CD8-positive, alpha-beta memory T cell (primary cell): ENCODE measurements around the gene KLHDC7B. TPM values are rescaled to one million over a fixed set of nuclear protein-coding genes. Genes with fewer than 3 reads are reported as not detected.
"Not testable (repeated sequence)": the region's sequence is repeated elsewhere in the genome, so short reads cannot be mapped to it uniquely, and the experiment has no call there.

Source experiments
- CTCF ChIA-PET: fragments of 350-600 bp; sonication (Branson Sonifier 250); formaldehyde crosslinking; loops from one replicate; lab custom pipeline; 2021; ENCODE audit warnings: antibody characterized with exemption; lab: Charles Lee
- POLR2A ChIA-PET: fragments of 350-600 bp; sonication (Branson Sonifier 250); formaldehyde crosslinking; loops from one replicate; lab custom pipeline; 2021; ENCODE audit warnings: antibody characterized with exemption; lab: Charles Lee
- DNase-seq, 5 donors: peaks; one replicate each; pipeline versions ENCODE4 v3.0.0 to v3.0.0-alpha.2; 2020 to 2022; ENCODE audit warnings: mixed read lengths in 1 of 5
- H3K27ac ChIP-seq: one replicate; pipeline ENCODE4 v1.7.0; 2013; ENCODE audit warnings: low read depth, mild to moderate bottlenecking, low read length, moderate library complexity
- H3K27me3 ChIP-seq: 2 replicates; pipeline ENCODE4 v1.7.0; 2013; ENCODE audit warnings: low read length, mild to moderate bottlenecking; ENCODE audit not compliant: insufficient read depth, poor library complexity, severe bottlenecking
- H3K36me3 ChIP-seq: 2 replicates; pipeline ENCODE4 v1.7.0; 2013; ENCODE audit warnings: mild to moderate bottlenecking, low read length, moderate library complexity; ENCODE audit not compliant: insufficient read depth
- H3K4me1 ChIP-seq: 2 replicates; pipeline ENCODE4 v1.7.0; 2013; ENCODE audit warnings: mild to moderate bottlenecking, low read length, moderate library complexity; ENCODE audit not compliant: insufficient read depth
- H3K4me3 ChIP-seq: 2 replicates; pipeline ENCODE4 v1.7.0; 2013; ENCODE audit warnings: mild to moderate bottlenecking, low read length
- H3K9me3 ChIP-seq: 2 replicates; pipeline ENCODE4 v1.7.0; 2013; ENCODE audit warnings: mild to moderate bottlenecking, low read length
- H3K27ac Mint-ChIP-seq, 8 donors: one replicate each; pipeline ENCODE4 v1.8.0; 2020 to 2021; ENCODE audit warnings: mixed read lengths in 8 of 8, mild to moderate bottlenecking in 6 of 8, inconsistent platforms in 3 of 8, moderate library complexity in 3 of 8
- H3K27me3 Mint-ChIP-seq, 2 donors: one replicate each; pipeline ENCODE4 v1.8.0; 2020 to 2021; ENCODE audit warnings: mixed read lengths in 2 of 2, mild to moderate bottlenecking in 1 of 2, moderate library complexity in 1 of 2
- H3K36me3 Mint-ChIP-seq, 3 donors: one replicate each; pipeline ENCODE4 v1.8.0; 2020 to 2021; ENCODE audit warnings: mixed read lengths in 3 of 3, inconsistent platforms in 1 of 3, mild to moderate bottlenecking in 1 of 3
- H3K4me1 Mint-ChIP-seq, 3 donors: one replicate each; pipeline ENCODE4 v1.8.0; 2020 to 2021; ENCODE audit warnings: mixed read lengths in 3 of 3, inconsistent platforms in 1 of 3, mild to moderate bottlenecking in 1 of 3
- H3K4me3 Mint-ChIP-seq, 7 donors: one replicate each; pipeline ENCODE4 v1.8.0; 2020 to 2021; ENCODE audit warnings: mixed read lengths in 7 of 7, mild to moderate bottlenecking in 6 of 7, moderate library complexity in 4 of 7, inconsistent platforms in 2 of 7
- H3K9me3 Mint-ChIP-seq, 5 donors: one replicate each; pipeline ENCODE4 v1.8.0; 2020 to 2022; ENCODE audit warnings: mixed read lengths in 5 of 5, mild to moderate bottlenecking in 3 of 5, moderate library complexity in 2 of 5, inconsistent platforms in 1 of 5
- polyA plus RNA-seq: library from polyadenylated mRNA; unstranded; fragments of 300-500 nt; fragmentation: Illumina TruSeq; gene quantifications from one replicate; pipeline ENCODE4 v1.2.3, GENCODE V29; 2021
- total RNA-seq, 2 experiments: library from RNA; stranded (reverse); gene quantifications; one replicate each; pipeline ENCODE4 v1.2.3, GENCODE V29; 2021

KLHDC7B gene
- total and polyA plus RNA-seq, 3 experiments from 2014 or later, result 5.1 to 8.1 (median 6.2) TPM

- Histone ChIP-seq H3K36me3 (peaks cover 13% of the 10 kb centered on the region), H3K27me3 (no peaks in the 10 kb centered on the region), H3K9me3 (no peaks in the 10 kb centered on the region), H3K4me1 (peaks cover 2% of the 10 kb centered on the region), H3K4me3 (no peak overlapping the region), H3K27ac (no peak overlapping the region)
- peaks cover 9 to 19% (median 13%) of the 10 kb centered on the region in 3 donors for H3K4me1 Mint-ChIP-seq
- no peaks in the 10 kb centered on the region for H3K27me3 Mint-ChIP-seq
- H3K9me3 Mint-ChIP-seq, result no peaks in the 10 kb centered on the region
- peak overlapping the region in 1 of 8 donors; percentile 10 for H3K27ac Mint-ChIP-seq
- H3K4me3 Mint-ChIP-seq, result no peak overlapping the region
- POLR2A ChIA-PET, result no interaction called here
- peaks cover 0 to 72% (median 0%) of the 10 kb centered on the region in 3 donors for H3K36me3 Mint-ChIP-seq
- CTCF ChIA-PET, result interaction anchor here (2.8 kb wide), 1 partner anchor 44 kb away, joined by 9 read pairs; the partner anchor contains the start of gene SYCE3
- no peak for DNase-seq
Measured at GRCh38 chr22:50519151-50519550, 26.5 kb upstream of the KLHDC7B start.

DNA sequence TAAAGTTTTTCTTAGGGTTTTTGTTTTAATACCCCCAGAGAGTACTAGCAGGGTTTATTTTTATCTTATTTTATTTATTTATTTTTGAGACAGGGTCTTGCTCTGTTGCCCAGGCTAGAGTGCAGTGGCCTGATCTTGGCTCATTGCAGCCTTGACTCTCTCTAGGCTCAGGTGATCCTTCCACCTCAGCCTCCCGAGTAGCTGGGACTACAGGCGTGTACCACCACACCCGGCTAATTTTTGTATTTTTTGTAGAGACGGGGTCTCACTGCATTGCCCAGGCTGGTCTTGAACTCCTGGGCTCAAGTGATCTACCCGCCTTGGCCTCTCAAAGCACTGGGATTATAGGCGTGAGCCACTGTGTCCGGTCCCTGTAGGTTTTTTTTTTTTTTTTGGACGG is 25.5 kb upstream of the KLHDC7B start:
- H3K27ac Mint-ChIP-seq, result peak overlapping the region in 1 of 8 donors; percentile 27
- H3K4me3 ChIP-seq, H3K9me3 ChIP-seq, CTCF ChIA-PET, DNase-seq, H3K27me3 Mint-ChIP-seq, H3K4me3 Mint-ChIP-seq, H3K27me3 ChIP-seq, H3K27ac ChIP-seq, POLR2A ChIA-PET, H3K9me3 Mint-ChIP-seq: not testable (repeated sequence)
- H3K36me3 Mint-ChIP-seq, result peaks cover 0 to 69% (median 3%) of the 10 kb centered on the region in 3 donors
- H3K36me3 ChIP-seq, result peaks cover 13% of the 10 kb centered on the region
- peaks cover 8 to 19% (median 12%) of the 10 kb centered on the region in 3 donors for H3K4me1 Mint-ChIP-seq
- peaks cover 11% of the 10 kb centered on the region for H3K4me1 ChIP-seq

DNA sequence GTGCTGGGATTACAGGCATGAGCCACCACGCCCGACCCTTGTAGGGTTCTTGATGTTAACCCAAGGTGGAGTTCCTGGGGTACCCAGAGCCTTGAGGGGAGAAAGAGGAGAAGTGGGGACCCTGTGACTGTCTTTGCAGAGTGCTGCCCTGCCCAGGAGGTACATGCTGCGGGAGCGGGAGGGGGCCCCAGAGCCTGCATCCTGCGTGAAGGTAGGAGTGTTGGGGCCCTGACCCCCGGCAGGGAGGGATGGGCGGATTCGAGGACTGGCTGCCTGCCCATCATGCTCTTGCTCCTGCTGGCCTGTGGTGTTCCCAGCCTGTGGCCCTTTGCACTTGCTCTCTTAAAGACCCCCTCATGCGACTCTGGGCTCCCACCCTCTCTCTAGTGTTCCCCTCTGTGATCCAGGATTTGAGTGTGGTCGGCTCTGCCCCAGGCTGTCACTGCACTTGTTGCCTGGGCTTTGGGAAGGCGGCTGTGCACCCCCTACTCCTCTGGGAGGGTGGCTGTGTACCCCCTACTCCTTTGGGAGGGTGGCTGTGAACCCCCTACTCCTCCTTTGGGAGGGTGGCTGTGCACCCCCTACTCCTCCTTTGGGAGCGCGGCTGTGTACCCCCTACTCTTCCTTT is 24.8 kb upstream of the KLHDC7B start:
- H3K36me3 Mint-ChIP-seq, result peaks cover 0 to 64% (median 3%) of the 10 kb centered on the region in 3 donors
- no peak overlapping the region for H3K27ac Mint-ChIP-seq
- no peak overlapping the region for H3K4me3 ChIP-seq
- POLR2A ChIA-PET, result no interaction called here
- no peaks in the 10 kb centered on the region for H3K27me3 ChIP-seq
- CTCF ChIA-PET, result no interaction called here
- H3K4me1 Mint-ChIP-seq, result peaks cover 6 to 14% (median 8%) of the 10 kb centered on the region in 3 donors
- no peak overlapping the region for H3K27ac ChIP-seq
- H3K9me3 ChIP-seq, result no peaks in the 10 kb centered on the region
- H3K4me3 Mint-ChIP-seq, result no peak overlapping the region
- H3K9me3 Mint-ChIP-seq, result no peaks in the 10 kb centered on the region
- H3K36me3 ChIP-seq, result peaks cover 13% of the 10 kb centered on the region
- no peak for DNase-seq
- H3K27me3 Mint-ChIP-seq, result no peaks in the 10 kb centered on the region
- H3K4me1 ChIP-seq, result peaks cover 11% of the 10 kb centered on the region

GRCh38 chr22:50521710-50522109 is 24.0 kb upstream of the KLHDC7B start:
- H3K4me3 Mint-ChIP-seq, result no peak overlapping the region
- POLR2A ChIA-PET, result no interaction called here

DNA sequence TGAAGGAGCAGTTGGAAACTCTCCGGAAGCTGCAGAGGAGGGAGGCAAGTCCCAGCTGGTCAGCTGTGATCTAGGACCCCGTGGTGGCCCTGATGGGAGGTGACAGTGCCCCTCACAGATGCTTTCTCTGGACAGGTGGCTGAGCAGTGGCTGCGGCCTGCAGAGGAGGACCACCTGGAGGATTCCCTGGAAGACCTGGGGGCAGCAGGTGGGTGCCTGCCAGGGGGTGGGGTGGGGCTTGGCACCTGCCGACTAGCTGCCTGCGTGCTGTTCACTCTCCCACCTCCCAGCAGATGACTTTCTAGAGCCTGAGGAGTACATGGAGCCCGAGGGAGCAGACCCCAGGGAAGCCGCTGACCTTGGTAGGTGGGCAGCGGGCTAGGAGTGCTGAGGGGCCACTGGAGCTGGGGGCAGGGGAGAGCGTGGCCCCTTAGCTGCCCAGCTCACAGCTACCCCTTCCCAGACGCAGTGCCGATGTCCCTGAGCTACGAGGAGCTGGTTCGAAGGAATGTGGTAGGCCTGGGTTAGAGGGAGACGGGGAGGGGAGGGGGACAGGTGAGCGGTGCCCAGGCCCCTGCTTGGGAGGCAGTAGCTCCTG is 23.4 kb upstream of the KLHDC7B start:
- Mint-ChIP-seq H3K4me3 (no peak overlapping the region), H3K36me3 (peaks cover 0 to 52% (median 3%) of the 10 kb centered on the region in 3 donors), H3K4me1 (peaks cover 12 to 20% (median 15%) of the 10 kb centered on the region in 3 donors), H3K27ac (no peak overlapping the region), H3K27me3 (no peaks in the 10 kb centered on the region), H3K9me3 (no peaks in the 10 kb centered on the region)
- Histone ChIP-seq H3K9me3 (no peaks in the 10 kb centered on the region), H3K36me3 (peaks cover 9% of the 10 kb centered on the region), H3K4me1 (peaks cover 20% of the 10 kb centered on the region), H3K27ac (no peak overlapping the region), H3K27me3 (no peaks in the 10 kb centered on the region), H3K4me3 (no peak overlapping the region)
- ChIA-PET POLR2A (no interaction called here), CTCF (interaction anchor here (1.0 to 1.1 kb wide), 3 partner anchors 12 to 24 kb away, joined by 3 to 4 read pairs (median 3); partner anchors contain the start of gene NCAPH2)
- DNase-seq, result no peak

More at GRCh38 chr22:50521710-50522109, 24.0 kb upstream of the KLHDC7B start:
- Mint-ChIP-seq H3K27me3 (no peaks in the 10 kb centered on the region), H3K36me3 (peaks cover 0 to 57% (median 3%) of the 10 kb centered on the region in 3 donors), H3K4me1 (peaks cover 7 to 14% (median 9%) of the 10 kb centered on the region in 3 donors), H3K9me3 (no peaks in the 10 kb centered on the region), H3K27ac (no peak overlapping the region)
- CTCF ChIA-PET, result no interaction called here
- Histone ChIP-seq H3K36me3 (peaks cover 9% of the 10 kb centered on the region), H3K27me3 (no peaks in the 10 kb centered on the region), H3K4me1 (peaks cover 14% of the 10 kb centered on the region), H3K4me3 (no peak overlapping the region), H3K27ac (no peak overlapping the region), H3K9me3 (no peaks in the 10 kb centered on the region)
- DNase-seq, result no peak

GRCh38 chr22:50522806-50523438 is 22.8 kb upstream of the KLHDC7B start:
- Mint-ChIP-seq H3K9me3 (no peaks in the 10 kb centered on the region), H3K4me3 (peak overlapping the region in 3 of 7 donors; percentile 5 to 55 (median 50)), H3K27me3 (no peaks in the 10 kb centered on the region), H3K27ac (peak overlapping the region in 1 of 8 donors; percentile 23), H3K36me3 (peaks cover 0 to 46% (median 3%) of the 10 kb centered on the region in 3 donors), H3K4me1 (peaks cover 18 to 27% (median 20%) of the 10 kb centered on the region in 3 donors)
- CTCF ChIA-PET, result interaction anchor here (1.0 to 3.6 kb wide), 4 partner anchors 12 to 41 kb away, joined by 3 to 58 read pairs (median 4); partner anchors contain the start of genes NCAPH2 and SYCE3
- DNase-seq, result no peak
- POLR2A ChIA-PET, result no interaction called here
- Histone ChIP-seq H3K4me3 (no peak overlapping the region), H3K27ac (no peak overlapping the region), H3K27me3 (no peaks in the 10 kb centered on the region), H3K36me3 (peaks cover 3% of the 10 kb centered on the region), H3K9me3 (no peaks in the 10 kb centered on the region), H3K4me1 (peaks cover 21% of the 10 kb centered on the region)

DNA sequence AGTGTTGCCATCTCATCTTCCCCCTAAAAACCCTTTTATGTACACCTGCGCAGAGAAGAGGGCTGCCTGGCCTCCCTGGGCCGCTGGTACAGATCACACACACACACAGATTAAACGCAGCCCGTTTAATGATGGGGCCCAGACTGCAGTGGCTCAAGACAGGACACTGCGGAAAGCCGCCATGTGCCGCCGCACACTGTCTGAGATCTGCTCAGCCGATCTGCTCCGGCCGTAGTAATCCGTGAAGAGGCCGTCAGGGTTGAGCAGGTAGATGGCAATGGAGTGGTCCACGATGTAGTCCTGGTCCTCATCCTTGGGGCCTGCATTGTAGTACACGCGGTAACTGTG is 22.3 kb upstream of the KLHDC7B start:
- H3K36me3 Mint-ChIP-seq, result peaks cover 0 to 41% (median 3%) of the 10 kb centered on the region in 3 donors
- peaks cover 21% of the 10 kb centered on the region for H3K4me1 ChIP-seq
- peak overlapping the region in 1 of 8 donors; percentile 23 for H3K27ac Mint-ChIP-seq
- DNase-seq, result no peak
- no peaks in the 10 kb centered on the region for H3K36me3 ChIP-seq
- H3K4me3 ChIP-seq, result no peak overlapping the region
- H3K9me3 Mint-ChIP-seq, result no peaks in the 10 kb centered on the region
- peak overlapping the region in 5 of 7 donors; percentile 15 to 88 (median 50) for H3K4me3 Mint-ChIP-seq
- POLR2A ChIA-PET, result no interaction called here
- H3K27me3 ChIP-seq, result no peaks in the 10 kb centered on the region
- no peaks in the 10 kb centered on the region for H3K27me3 Mint-ChIP-seq
- no peaks in the 10 kb centered on the region for H3K9me3 ChIP-seq
- no peak overlapping the region for H3K27ac ChIP-seq
- H3K4me1 Mint-ChIP-seq, result peaks cover 18 to 32% (median 24%) of the 10 kb centered on the region in 3 donors
- CTCF ChIA-PET, result interaction anchor here (1.1 to 6.7 kb wide), 4 partner anchors 13 to 97 kb away, joined by 4 to 91 read pairs (median 66); partner anchors contain the start of genes LMF2, NCAPH2 and SYCE3
